A549 (cell line): ENCODE measurements around the gene PANX1. TPM values are rescaled to one million over a fixed set of nuclear protein-coding genes. Genes with fewer than 3 reads are reported as not detected.

Experiments
- ATAC-seq, 2 experiments: fragments of 200-7000 bp in 1 of 2; fragments of >200 bp in 1 of 2; cut with Nextera tagmentation in 1 of 2; cut with Tn5 transposase in 1 of 2; 3 replicates each; pipeline versions ENCODE4 v1.8.0 to v1.9.1; 2018 to 2020; ENCODE audit warnings: mild to moderate bottlenecking in 1 of 2, moderate library complexity in 1 of 2
- CTCF ChIA-PET: fragments of 300-600 bp; sonication (Branson Sonifier 250); formaldehyde crosslinking; extraction: SDS; loops from one replicate; lab custom pipeline; 2021; ENCODE audit warnings: antibody characterized with exemption, inconsistent platforms; lab: Yijun Ruan, JAX
- POLR2A ChIA-PET: fragments of 350-600 bp; formaldehyde crosslinking; extraction: SDS; loops from one replicate; lab custom pipeline; 2021; ENCODE audit warnings: antibody characterized with exemption, inconsistent platforms; lab: Yijun Ruan, JAX
- DNase-seq, 2 experiments: peaks; one replicate each; pipeline versions ENCODE4 v3.0.0 to v3.0.0-alpha.2; 2011 to 2016; ENCODE audit warnings: low read depth in 1 of 2, low spot score in 1 of 2
- FAIRE-seq: peaks from 2 replicates; lab custom pipeline; 2011; peaks lifted over from hg19 to GRCh38; lab: Jason Lieb, UNC
- H3K27ac ChIP-seq, 2 experiments: fragments of >200 bp; sonication (Bioruptor Twin); formaldehyde crosslinking; 3 replicates each; pipeline ENCODE4 v1.5.1; 2016 to 2017
- H3K4me1 ChIP-seq: fragments of >200 bp; sonication (Bioruptor Twin); formaldehyde crosslinking; 3 replicates; pipeline ENCODE4 v1.6.1; 2016
- H3K4me2 ChIP-seq: fragments of >200 bp; sonication (Bioruptor Twin); formaldehyde crosslinking; 3 replicates; pipeline ENCODE4 v1.6.1; 2016
- H3K4me3 ChIP-seq: fragments of >200 bp; sonication (Bioruptor Twin); formaldehyde crosslinking; 3 replicates; pipeline ENCODE4 v1.5.1; 2016
- H3K9me3 ChIP-seq: fragments of >200 bp; sonication (Bioruptor Twin); formaldehyde crosslinking; 3 replicates; pipeline ENCODE4 v1.6.1; 2016
- CBX2 ChIP-seq: fragments of 200-600 bp; sonication (generic); IDR thresholded peaks from 2 replicates; pipeline ENCODE4 v1.6.1; 2016; ENCODE audit warnings: low read depth, mild to moderate bottlenecking, borderline replicate concordance
- CBX8 ChIP-seq: fragments of 200-600 bp; sonication (generic); IDR thresholded peaks from 2 replicates; pipeline ENCODE4 v1.6.1; 2016
- FOSB ChIP-seq: fragments of 250-450 bp; sonication (Bioruptor Pico); IDR thresholded peaks from 2 replicates; pipeline ENCODE4 v1.5.0; 2020; ENCODE audit warnings: mild to moderate bottlenecking, moderate library complexity
- MAFK ChIP-seq: fragments of 450-650 bp; IDR thresholded peaks from 2 replicates; pipeline ENCODE4 v1.6.1; 2014; ENCODE audit not compliant: partially characterized antibody
- POLR2A ChIP-seq: IDR thresholded peaks from 2 replicates; pipeline ENCODE4 v1.6.1; 2012; ENCODE audit warnings: mild to moderate bottlenecking, low read length
- RAD21 ChIP-seq, 2 experiments: fragments of >200 bp in 1 of 2; sonication (Bioruptor Twin) in 1 of 2; formaldehyde crosslinking in 1 of 2; IDR thresholded peaks in 1 of 2; conservative IDR thresholded peaks in 1 of 2; 2 replicates in 1 of 2; 3 replicates in 1 of 2; pipeline ENCODE4 v1.6.1; 2012 to 2018; ENCODE audit warnings: inconsistent platforms in 1 of 2
- RFX5 ChIP-seq: fragments of 450-650 bp; IDR thresholded peaks from 2 replicates; pipeline ENCODE4 v1.7.1; 2014; ENCODE audit warnings: antibody characterized with exemption, mild to moderate bottlenecking, moderate library complexity
- TFCP2L1 ChIP-seq: fragments of 250-450 bp; sonication (Bioruptor Pico); IDR thresholded peaks from 2 replicates; pipeline ENCODE4 v1.5.0; 2021; ENCODE audit warnings: mild to moderate bottlenecking
- ZNF302 ChIP-seq: fragments of 250-450 bp; sonication (Bioruptor Pico); IDR thresholded peaks from 2 replicates; pipeline ENCODE4 v1.9.0; 2021; ENCODE audit warnings: inconsistent platforms, mild to moderate bottlenecking, moderate library complexity
- WGBS: methylation state at CpG from one replicate; pipeline ENCODE4 v1.1.6; 2017; ENCODE audit errors: missing lambda C conversion rate; 5-methylcytosine and 5-hydroxymethylcytosine counted together
- polyA plus RNA-seq, 4 experiments: library from polyadenylated mRNA; depleted of rRNA in 3 of 4; stranded (reverse); fragments of >200 nt; fragmentation: RNase III in 1 of 4; extraction: RNeasy Plus Mini Kit Qiagen cat#74134 plus additional on column Dnase treatment in 1 of 4; gene quantifications; 2 replicates in 3 of 4; 3 replicates in 1 of 4; pipeline ENCODE4 v1.2.3, GENCODE V29; 2011 to 2017
- TF ChIP-seq, protein P1 (sequence below): fragments of >200 bp; sonication (Bioruptor Twin); formaldehyde crosslinking; IDR thresholded peaks from 3 replicates; pipeline ENCODE4 v1.6.1; 2016
- TF ChIP-seq, protein P2 (sequence below): fragments of >200 bp; sonication (Bioruptor Twin); formaldehyde crosslinking; IDR thresholded peaks from 3 replicates; pipeline ENCODE4 v1.5.1; 2016
- TF ChIP-seq, protein P3 (sequence below): fragments of 250-450 bp; sonication (Bioruptor Pico); IDR thresholded peaks from 2 replicates; pipeline ENCODE4 v1.5.0; 2020; ENCODE audit warnings: low read depth, mild to moderate bottlenecking, moderate library complexity
- TF ChIP-seq, protein P4 (sequence below): fragments of 250-450 bp; sonication (Bioruptor Pico); IDR thresholded peaks from 2 replicates; pipeline ENCODE4 v1.5.0; 2021; ENCODE audit warnings: mild to moderate bottlenecking, moderate library complexity, borderline replicate concordance
- TF ChIP-seq, protein P5 (sequence below): IDR thresholded peaks from 2 replicates; pipeline ENCODE4 v1.6.1; 2012; ENCODE audit warnings: low read depth, borderline replicate concordance
- TF ChIP-seq, protein P6 (sequence below): fragments of 450-650 bp; IDR thresholded peaks from 2 replicates; pipeline ENCODE4 v1.6.1; 2014; ENCODE audit warnings: antibody characterized with exemption
- TF ChIP-seq, protein P7 (sequence below): fragments of >200 bp; sonication (Bioruptor Twin); formaldehyde crosslinking; IDR thresholded peaks from 2 replicates; pipeline ENCODE4 v1.6.1; 2016
- TF ChIP-seq, protein P8 (sequence below): fragments of 200-600 bp; sonication (generic); IDR thresholded peaks from 2 replicates; pipeline ENCODE4 v1.6.1; 2016; ENCODE audit warnings: antibody characterized with exemption, mild to moderate bottlenecking, moderate library complexity

The PANX1 gene
- polyA plus RNA-seq, 2 of the 4 experiments (the other 2 are of a cell fraction), result 11.0 to 13.3 TPM

DNA sequence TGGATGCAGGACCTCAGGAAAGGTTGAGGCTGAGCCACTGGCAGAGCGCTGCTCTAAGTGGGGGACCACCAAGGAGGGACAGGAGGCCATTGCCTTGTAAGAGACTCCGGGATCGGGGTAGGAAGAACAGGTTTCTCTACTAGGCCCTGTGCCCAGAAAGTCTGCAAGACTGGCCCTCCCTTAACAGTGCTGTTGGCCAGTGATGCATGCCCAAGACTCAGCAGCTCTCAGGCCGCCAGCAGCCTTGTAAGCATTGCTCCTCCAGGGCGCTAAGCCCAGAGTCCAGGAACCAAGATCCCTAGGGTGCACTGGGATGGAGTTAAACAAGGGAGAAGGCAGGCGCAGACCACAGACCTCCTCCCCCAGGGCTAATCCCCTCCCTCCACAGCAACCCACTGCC lies 39.3 kb upstream of the PANX1 start:
- TF ChIP-seq CBX8, result no peak
- TF ChIP-seq RFX5, result no peak
- TF ChIP-seq, protein P1, sequence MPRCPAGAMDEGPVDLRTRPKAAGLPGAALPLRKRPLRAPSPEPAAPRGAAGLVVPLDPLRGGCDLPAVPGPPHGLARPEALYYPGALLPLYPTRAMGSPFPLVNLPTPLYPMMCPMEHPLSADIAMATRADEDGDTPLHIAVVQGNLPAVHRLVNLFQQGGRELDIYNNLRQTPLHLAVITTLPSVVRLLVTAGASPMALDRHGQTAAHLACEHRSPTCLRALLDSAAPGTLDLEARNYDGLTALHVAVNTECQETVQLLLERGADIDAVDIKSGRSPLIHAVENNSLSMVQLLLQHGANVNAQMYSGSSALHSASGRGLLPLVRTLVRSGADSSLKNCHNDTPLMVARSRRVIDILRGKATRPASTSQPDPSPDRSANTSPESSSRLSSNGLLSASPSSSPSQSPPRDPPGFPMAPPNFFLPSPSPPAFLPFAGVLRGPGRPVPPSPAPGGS, result no peak
- no peak for TF ChIP-seq TFCP2L1
- TF ChIP-seq, protein P2, sequence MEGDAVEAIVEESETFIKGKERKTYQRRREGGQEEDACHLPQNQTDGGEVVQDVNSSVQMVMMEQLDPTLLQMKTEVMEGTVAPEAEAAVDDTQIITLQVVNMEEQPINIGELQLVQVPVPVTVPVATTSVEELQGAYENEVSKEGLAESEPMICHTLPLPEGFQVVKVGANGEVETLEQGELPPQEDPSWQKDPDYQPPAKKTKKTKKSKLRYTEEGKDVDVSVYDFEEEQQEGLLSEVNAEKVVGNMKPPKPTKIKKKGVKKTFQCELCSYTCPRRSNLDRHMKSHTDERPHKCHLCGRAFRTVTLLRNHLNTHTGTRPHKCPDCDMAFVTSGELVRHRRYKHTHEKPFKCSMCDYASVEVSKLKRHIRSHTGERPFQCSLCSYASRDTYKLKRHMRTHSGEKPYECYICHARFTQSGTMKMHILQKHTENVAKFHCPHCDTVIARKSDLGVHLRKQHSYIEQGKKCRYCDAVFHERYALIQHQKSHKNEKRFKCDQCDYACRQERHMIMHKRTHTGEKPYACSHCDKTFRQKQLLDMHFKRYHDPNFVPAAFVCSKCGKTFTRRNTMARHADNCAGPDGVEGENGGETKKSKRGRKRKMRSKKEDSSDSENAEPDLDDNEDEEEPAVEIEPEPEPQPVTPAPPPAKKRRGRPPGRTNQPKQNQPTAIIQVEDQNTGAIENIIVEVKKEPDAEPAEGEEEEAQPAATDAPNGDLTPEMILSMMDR, result no peak
- TF ChIP-seq CBX2, result no peak
- TF ChIP-seq POLR2A, result no peak
- no peak for TF ChIP-seq FOSB (CRISPR knock-in tag)
- TF ChIP-seq ZNF302 (CRISPR knock-in tag), result no peak
- TF ChIP-seq, protein P3, sequence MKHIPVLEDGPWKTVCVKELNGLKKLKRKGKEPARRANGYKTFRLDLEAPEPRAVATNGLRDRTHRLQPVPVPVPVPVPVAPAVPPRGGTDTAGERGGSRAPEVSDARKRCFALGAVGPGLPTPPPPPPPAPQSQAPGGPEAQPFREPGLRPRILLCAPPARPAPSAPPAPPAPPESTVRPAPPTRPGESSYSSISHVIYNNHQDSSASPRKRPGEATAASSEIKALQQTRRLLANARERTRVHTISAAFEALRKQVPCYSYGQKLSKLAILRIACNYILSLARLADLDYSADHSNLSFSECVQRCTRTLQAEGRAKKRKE, result no peak
- TF ChIP-seq, protein P4, sequence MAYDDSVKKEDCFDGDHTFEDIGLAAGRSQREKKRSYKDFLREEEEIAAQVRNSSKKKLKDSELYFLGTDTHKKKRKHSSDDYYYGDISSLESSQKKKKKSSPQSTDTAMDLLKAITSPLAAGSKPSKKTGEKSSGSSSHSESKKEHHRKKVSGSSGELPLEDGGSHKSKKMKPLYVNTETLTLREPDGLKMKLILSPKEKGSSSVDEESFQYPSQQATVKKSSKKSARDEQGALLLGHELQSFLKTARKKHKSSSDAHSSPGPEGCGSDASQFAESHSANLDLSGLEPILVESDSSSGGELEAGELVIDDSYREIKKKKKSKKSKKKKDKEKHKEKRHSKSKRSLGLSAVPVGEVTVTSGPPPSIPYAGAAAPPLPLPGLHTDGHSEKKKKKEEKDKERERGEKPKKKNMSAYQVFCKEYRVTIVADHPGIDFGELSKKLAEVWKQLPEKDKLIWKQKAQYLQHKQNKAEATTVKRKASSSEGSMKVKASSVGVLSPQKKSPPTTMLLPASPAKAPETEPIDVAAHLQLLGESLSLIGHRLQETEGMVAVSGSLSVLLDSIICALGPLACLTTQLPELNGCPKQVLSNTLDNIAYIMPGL (CRISPR knock-in tag), result no peak
- TF ChIP-seq, protein P5, sequence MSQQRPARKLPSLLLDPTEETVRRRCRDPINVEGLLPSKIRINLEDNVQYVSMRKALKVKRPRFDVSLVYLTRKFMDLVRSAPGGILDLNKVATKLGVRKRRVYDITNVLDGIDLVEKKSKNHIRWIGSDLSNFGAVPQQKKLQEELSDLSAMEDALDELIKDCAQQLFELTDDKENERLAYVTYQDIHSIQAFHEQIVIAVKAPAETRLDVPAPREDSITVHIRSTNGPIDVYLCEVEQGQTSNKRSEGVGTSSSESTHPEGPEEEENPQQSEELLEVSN, result no peak
- TF ChIP-seq, protein P6, sequence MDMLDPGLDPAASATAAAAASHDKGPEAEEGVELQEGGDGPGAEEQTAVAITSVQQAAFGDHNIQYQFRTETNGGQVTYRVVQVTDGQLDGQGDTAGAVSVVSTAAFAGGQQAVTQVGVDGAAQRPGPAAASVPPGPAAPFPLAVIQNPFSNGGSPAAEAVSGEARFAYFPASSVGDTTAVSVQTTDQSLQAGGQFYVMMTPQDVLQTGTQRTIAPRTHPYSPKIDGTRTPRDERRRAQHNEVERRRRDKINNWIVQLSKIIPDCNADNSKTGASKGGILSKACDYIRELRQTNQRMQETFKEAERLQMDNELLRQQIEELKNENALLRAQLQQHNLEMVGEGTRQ, result no peak
- TF ChIP-seq, protein P7, sequence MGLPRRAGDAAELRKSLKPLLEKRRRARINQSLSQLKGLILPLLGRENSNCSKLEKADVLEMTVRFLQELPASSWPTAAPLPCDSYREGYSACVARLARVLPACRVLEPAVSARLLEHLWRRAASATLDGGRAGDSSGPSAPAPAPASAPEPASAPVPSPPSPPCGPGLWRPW, result no peak
- TF ChIP-seq RAD21 (conservative IDR thresholded peaks at IDR 0.05 in 1 of 2, IDR thresholded peaks at IDR 0.05 in 1 of 2), result no peak
- TF ChIP-seq, protein P8, sequence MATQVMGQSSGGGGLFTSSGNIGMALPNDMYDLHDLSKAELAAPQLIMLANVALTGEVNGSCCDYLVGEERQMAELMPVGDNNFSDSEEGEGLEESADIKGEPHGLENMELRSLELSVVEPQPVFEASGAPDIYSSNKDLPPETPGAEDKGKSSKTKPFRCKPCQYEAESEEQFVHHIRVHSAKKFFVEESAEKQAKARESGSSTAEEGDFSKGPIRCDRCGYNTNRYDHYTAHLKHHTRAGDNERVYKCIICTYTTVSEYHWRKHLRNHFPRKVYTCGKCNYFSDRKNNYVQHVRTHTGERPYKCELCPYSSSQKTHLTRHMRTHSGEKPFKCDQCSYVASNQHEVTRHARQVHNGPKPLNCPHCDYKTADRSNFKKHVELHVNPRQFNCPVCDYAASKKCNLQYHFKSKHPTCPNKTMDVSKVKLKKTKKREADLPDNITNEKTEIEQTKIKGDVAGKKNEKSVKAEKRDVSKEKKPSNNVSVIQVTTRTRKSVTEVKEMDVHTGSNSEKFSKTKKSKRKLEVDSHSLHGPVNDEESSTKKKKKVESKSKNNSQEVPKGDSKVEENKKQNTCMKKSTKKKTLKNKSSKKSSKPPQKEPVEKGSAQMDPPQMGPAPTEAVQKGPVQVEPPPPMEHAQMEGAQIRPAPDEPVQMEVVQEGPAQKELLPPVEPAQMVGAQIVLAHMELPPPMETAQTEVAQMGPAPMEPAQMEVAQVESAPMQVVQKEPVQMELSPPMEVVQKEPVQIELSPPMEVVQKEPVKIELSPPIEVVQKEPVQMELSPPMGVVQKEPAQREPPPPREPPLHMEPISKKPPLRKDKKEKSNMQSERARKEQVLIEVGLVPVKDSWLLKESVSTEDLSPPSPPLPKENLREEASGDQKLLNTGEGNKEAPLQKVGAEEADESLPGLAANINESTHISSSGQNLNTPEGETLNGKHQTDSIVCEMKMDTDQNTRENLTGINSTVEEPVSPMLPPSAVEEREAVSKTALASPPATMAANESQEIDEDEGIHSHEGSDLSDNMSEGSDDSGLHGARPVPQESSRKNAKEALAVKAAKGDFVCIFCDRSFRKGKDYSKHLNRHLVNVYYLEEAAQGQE, result no peak
- TF ChIP-seq MAFK, result no peak
- ATAC-seq (no peak), DNase-seq (no peak), FAIRE-seq (no peak)
- Histone ChIP-seq H3K4me3 (no peak overlapping the region), H3K4me1 (no peaks in the 10 kb centered on the region), H3K9me3 (no peaks in the 10 kb centered on the region), H3K27ac (no peak overlapping the region), H3K4me2 (no peak overlapping the region)
- ChIA-PET CTCF (no interaction called here), POLR2A (no interaction called here)
- 49% methylated on average over 6 of the region's 6 CpGs for WGBS
